Bronchial epithelial cell (primary cell): Measurements from ENCODE around the gene ALX4. TPM values are rescaled to one million over a fixed set of nuclear protein-coding genes. Genes with fewer than 3 reads are reported as not detected.

ENCODE experiments used
- DNase-seq: peaks from one replicate; pipeline ENCODE4 v3.0.0-alpha.2; 2010; ENCODE audit warnings: low read depth
- FAIRE-seq: peaks from 2 replicates; lab custom pipeline; 2011; peaks lifted over from hg19 to GRCh38; lab: Jason Lieb, UNC
- H3K27me3 ChIP-seq: 2 replicates; pipeline ENCODE4 v1.5.1; 2011; ENCODE audit warnings: low read length; ENCODE audit not compliant: control insufficient read depth, insufficient read depth
- H3K36me3 ChIP-seq: 2 replicates; pipeline ENCODE4 v1.5.1; 2011; ENCODE audit warnings: low read length; ENCODE audit not compliant: control insufficient read depth, insufficient read depth
- H3K4me3 ChIP-seq: 2 replicates; pipeline ENCODE4 v1.5.1; 2011; ENCODE audit warnings: mild to moderate bottlenecking, low read depth, low read length, control low read depth
- CTCF ChIP-seq: IDR thresholded peaks from 2 replicates; pipeline ENCODE4 v1.5.1; 2011; ENCODE audit warnings: mild to moderate bottlenecking, moderate library complexity, low read length, control low read depth, inconsistent platforms; ENCODE audit not compliant: insufficient read depth, severe bottlenecking
- total RNA-seq: library from RNA; depleted of rRNA; stranded (reverse); fragments of >200 nt; gene quantifications from 2 replicates; pipeline ENCODE4 v1.2.1, GENCODE V29; 2014

The ALX4 gene
- total RNA-seq, 1 donor from 2014 or later = under 0.01 TPM

GRCh38 chr11:44301564-44302271 is 8.2 kb downstream of the ALX4 start:
- DNase-seq (peak; percentile 29), FAIRE-seq (no peak)
- Histone ChIP-seq H3K27me3 (peaks cover 45% of the 10 kb centered on the region), H3K4me3 (no peak overlapping the region), H3K36me3 (no peaks in the 10 kb centered on the region)
- TF ChIP-seq CTCF = no peak

- peaks cover 38% of the 10 kb centered on the region for H3K27me3 ChIP-seq
- TF ChIP-seq CTCF = no peak
- no peak for FAIRE-seq
- DNase-seq = no peak
- no peak overlapping the region for H3K4me3 ChIP-seq
- no peaks in the 10 kb centered on the region for H3K36me3 ChIP-seq
These were observed 8.9 kb downstream of the ALX4 start for GRCh38 chr11:44300844-44301563.

- DNase-seq = no peak
- H3K4me3 ChIP-seq = no peak overlapping the region
- peaks cover 18% of the 10 kb centered on the region for H3K27me3 ChIP-seq
- FAIRE-seq = no peak
- no peak for TF ChIP-seq CTCF
- H3K36me3 ChIP-seq = no peaks in the 10 kb centered on the region
These were observed 11.1 kb downstream of the ALX4 start for GRCh38 chr11:44298862-44299261.

- Histone ChIP-seq H3K36me3 (no peaks in the 10 kb centered on the region), H3K27me3 (peaks cover 2% of the 10 kb centered on the region), H3K4me3 (no peak overlapping the region)
- no peak for TF ChIP-seq CTCF
- DNase-seq (peak; percentile 84), FAIRE-seq (no peak)
These were observed 19.7 kb downstream of the ALX4 start for GRCh38 chr11:44290208-44290607.

GRCh38 chr11:44288133-44288526 is 21.8 kb downstream of the ALX4 start:
- Histone ChIP-seq H3K27me3 (no peaks in the 10 kb centered on the region), H3K36me3 (no peaks in the 10 kb centered on the region), H3K4me3 (no peak overlapping the region)
- TF ChIP-seq CTCF = no peak
- DNase-seq = no peak
- no peak for FAIRE-seq
